Uterus (tissue), 4 donors: ENCODE measurements around the gene KCNIP3. TPM values are rescaled to one million over a fixed set of nuclear protein-coding genes. Genes with fewer than 3 reads are reported as not detected.

Experiments used
- DNase-seq, 2 donors: peaks; one replicate each; pipeline ENCODE4 v3.0.0-alpha.2; 2019 to 2020
- H3K27ac ChIP-seq, 2 donors: fragments of 200-600 bp; sonication (generic); 1 replicate in 1 of 2; 2 replicates in 1 of 2; pipeline ENCODE4 v1.5.1; 2016 to 2018
- H3K27me3 ChIP-seq, 2 donors: fragments of 200-600 bp; sonication (generic); one replicate each; pipeline ENCODE4 v1.5.1; 2018 to 2019; ENCODE audit warnings: control low read depth in 1 of 2
- H3K36me3 ChIP-seq, 2 donors: fragments of 200-600 bp; sonication (generic); one replicate each; pipeline ENCODE4 v1.5.1; 2019; ENCODE audit warnings: control low read depth in 1 of 2
- H3K4me1 ChIP-seq, 2 donors: fragments of 200-600 bp; sonication (generic); one replicate each; pipeline ENCODE4 v1.5.1; 2018 to 2019; ENCODE audit warnings: control low read depth in 1 of 2
- H3K4me3 ChIP-seq, 2 donors: fragments of 200-600 bp; sonication (generic); 1 replicate in 1 of 2; 2 replicates in 1 of 2; pipeline ENCODE4 v1.5.1; 2018 to 2019; ENCODE audit warnings: mild to moderate bottlenecking in 1 of 2
- H3K9me3 ChIP-seq, 2 donors: fragments of 200-600 bp; sonication (generic); one replicate each; pipeline ENCODE4 v1.5.1; 2019; ENCODE audit warnings: control low read depth in 1 of 2
- CTCF ChIP-seq, 4 experiments: fragments of 200-600 bp in 2 of 4; fragments of 450-650 bp in 2 of 4; sonication (generic) in 2 of 4; IDR thresholded peaks; one replicate each; pipeline ENCODE4 v1.5.1; 2016 to 2019; ENCODE audit warnings: antibody characterized with exemption in 4 of 4, mild to moderate bottlenecking in 2 of 4, moderate library complexity in 1 of 4
- POLR2A ChIP-seq, 2 donors: fragments of 450-650 bp; IDR thresholded peaks; one replicate each; pipeline ENCODE4 v1.6.1; 2016; ENCODE audit warnings: antibody characterized with exemption in 2 of 2, mild to moderate bottlenecking in 1 of 2, moderate library complexity in 1 of 2
- intact Hi-C: fragments of 100-400 bp; cut with DNase I; formaldehyde crosslinking; loops from one replicate; pipeline ENCODE4 v1.15.1; 2023; ENCODE audit warnings: low total_unique reads
- total RNA-seq, 4 donors: library from RNA; depleted of rRNA in 3 of 4; stranded (reverse); fragments of >200 nt in 3 of 4; gene quantifications; one replicate each; pipeline versions ENCODE4 v1.1.0 to v1.2.4, GENCODE V29; 2014 to 2023
- donor health status: DM: yes; HTN: yes; CAD: no.

The KCNIP3 gene
- total RNA-seq, 4 donors from 2014 or later, result 1.5 to 18.3 (median 10.8) TPM

DNA sequence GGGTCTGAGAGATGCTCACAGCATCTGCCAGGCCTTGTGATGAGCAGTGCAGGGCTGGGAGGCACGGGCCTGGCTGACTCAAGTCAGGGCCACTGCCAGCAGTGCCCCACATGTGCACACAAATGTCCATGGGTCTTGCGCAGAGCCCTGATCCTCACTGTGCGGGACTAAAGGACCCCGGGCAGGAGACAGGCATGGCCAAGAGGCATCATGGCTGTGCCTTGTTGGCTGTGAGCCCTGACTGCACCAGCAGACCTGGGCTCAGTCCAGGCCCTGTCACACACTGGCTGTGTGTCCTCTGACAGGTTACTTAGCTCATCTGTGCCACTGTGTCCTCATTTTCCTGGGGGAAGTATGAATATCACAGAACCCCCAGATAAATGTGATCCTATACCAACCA is 4.0 kb downstream of the KCNIP3 start:
- no peak for TF ChIP-seq POLR2A (IDR thresholded peaks at IDR 0.05)
- no peak for TF ChIP-seq CTCF (IDR thresholded peaks at IDR 0.05)
- intact Hi-C loops, result no loop called here
- Histone ChIP-seq H3K4me3 (no peak overlapping the region), H3K36me3 (no peaks in the 10 kb centered on the region), H3K27me3 (no peaks in the 10 kb centered on the region), H3K9me3 (no peaks in the 10 kb centered on the region), H3K4me1 (no peaks in the 10 kb centered on the region), H3K27ac (no peak overlapping the region)
- no peak for DNase-seq

DNA sequence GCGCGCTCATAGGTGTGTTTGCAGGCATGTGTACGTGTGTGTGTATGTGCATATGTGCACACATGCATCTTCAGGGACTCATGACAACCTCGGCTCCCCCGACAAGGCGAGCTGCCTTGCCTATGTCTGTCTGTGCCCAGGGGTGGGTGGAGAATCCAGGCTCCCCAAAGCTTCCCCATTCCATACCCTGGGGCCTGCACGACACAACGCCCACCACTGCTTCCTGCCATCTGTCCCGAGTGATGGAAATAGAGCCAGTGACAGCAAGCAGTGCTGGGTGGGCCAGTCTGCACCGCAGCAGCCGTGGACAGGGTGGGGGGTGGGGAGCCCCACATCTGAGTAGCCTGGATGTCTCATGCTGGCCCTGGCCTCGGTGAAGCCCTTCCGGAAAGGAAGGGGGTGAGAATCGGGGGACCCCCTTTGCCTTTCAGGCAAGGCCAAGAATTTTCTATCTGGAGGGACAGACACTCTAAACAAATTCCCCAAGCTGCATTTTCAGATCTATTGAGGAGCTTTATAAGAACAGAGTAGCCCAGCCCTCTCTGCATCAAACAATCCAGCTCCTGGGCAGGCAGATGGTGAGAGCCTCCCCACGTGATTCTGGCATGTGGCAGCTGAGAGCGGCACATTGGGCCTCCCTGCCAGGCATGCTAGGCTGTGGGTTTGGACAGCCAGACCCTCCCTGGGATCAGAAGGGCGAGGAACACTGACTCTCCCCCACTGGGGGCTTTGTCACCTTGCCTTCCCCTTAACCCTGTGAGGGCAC is 4.9 kb downstream of the KCNIP3 start:
- H3K4me1 ChIP-seq, result no peaks in the 10 kb centered on the region
- H3K9me3 ChIP-seq, result no peaks in the 10 kb centered on the region
- no peak overlapping the region for H3K27ac ChIP-seq
- no peak for DNase-seq
- intact Hi-C loops, result no loop called here
- H3K27me3 ChIP-seq, result no peaks in the 10 kb centered on the region
- TF ChIP-seq POLR2A (IDR thresholded peaks at IDR 0.05), result no peak
- TF ChIP-seq CTCF (IDR thresholded peaks at IDR 0.05), result no peak
- H3K4me3 ChIP-seq, result no peak overlapping the region
- no peaks in the 10 kb centered on the region for H3K36me3 ChIP-seq

DNA sequence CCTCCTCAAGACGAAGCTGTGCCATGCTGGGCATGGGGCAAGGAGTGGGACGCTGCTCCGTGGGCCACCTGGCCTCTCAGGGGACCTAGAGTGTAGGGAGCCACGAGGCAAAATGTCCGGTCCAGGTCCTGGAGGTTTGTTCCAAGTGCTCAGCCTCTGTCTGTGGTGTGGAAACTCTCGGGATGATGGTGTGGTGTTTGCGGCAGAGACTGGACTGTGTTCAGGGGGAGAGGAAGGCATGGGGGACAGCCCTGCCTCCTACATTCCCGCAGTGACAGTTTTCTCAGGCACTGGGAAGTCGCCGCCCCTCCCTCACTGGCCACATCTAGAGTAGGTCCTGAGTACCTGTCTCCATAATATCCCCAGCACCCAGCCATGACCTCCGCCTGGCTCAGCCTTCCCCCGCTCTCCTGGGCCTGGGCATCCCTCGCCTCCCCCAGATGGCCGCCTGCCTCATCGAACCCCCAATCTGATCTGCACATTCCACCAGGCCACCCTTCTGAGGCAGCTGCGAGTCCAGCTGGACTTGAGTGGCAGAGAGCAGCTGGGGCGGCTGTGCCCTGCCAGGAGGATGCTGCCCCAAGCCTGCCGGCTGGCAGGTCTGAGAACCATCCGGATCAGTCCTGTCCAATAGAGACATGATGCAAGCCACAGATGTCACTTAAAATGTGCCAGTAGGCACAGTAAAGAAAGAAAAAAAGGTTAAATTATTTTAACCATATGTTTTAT is 6.2 kb downstream of the KCNIP3 start:
- Histone ChIP-seq H3K4me1 (no peaks in the 10 kb centered on the region), H3K4me3 (no peak overlapping the region), H3K27ac (no peak overlapping the region), H3K36me3 (no peaks in the 10 kb centered on the region), H3K9me3 (no peaks in the 10 kb centered on the region), H3K27me3 (no peaks in the 10 kb centered on the region)
- TF ChIP-seq POLR2A (IDR thresholded peaks at IDR 0.05) (no peak), CTCF (IDR thresholded peaks at IDR 0.05) (no peak)
- intact Hi-C loops, result no loop called here
- no peak for DNase-seq

DNA sequence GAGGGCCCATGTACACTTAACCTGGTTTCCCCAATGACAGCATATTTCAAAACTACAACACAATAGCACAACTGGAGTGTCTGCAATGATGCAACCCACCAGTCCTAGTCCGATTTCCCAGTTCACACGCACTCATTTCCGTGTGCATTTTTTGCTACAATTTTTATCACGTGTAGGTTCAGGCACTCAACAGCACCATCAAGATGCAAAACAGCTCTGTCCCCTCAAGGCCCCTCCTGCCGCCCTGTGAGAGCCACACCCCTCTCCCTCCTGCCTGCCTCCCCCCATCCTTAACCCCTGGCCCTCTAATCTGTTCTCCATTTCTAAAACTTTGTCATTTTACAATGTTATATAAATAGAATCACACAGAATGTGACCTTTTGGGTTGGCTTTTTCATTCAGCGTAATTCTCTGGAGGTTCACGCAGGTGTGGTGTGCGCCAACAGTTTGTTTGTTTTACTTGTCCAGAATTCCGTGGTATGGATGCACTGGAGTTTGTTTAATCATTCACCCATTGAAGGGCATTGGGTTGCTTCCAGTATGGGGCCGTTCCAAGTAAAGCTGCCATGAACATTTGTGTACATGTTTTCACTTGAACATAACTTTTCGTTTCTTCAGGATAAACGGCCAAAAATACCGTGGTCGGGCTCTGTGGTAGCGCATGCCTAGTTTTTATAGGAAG is 8.4 kb downstream of the KCNIP3 start:
- Histone ChIP-seq H3K4me3 (no peak overlapping the region), H3K9me3 (no peaks in the 10 kb centered on the region), H3K27me3 (no peaks in the 10 kb centered on the region), H3K4me1 (no peaks in the 10 kb centered on the region), H3K27ac (no peak overlapping the region), H3K36me3 (no peaks in the 10 kb centered on the region)
- no peak for TF ChIP-seq CTCF (IDR thresholded peaks at IDR 0.05)
- TF ChIP-seq POLR2A (IDR thresholded peaks at IDR 0.05), result no peak
- intact Hi-C loops, result no loop called here
- DNase-seq, result no peak
